K562 (cell line): ENCODE results near the gene PUS3. TPM values are rescaled to one million over a fixed set of nuclear protein-coding genes. Genes with fewer than 3 reads are reported as not detected.

Experiments used
- ATAC-seq: fragments of 200-7000 bp; cut with Tn5 transposase; 3 replicates; pipeline ENCODE4 v1.9.1; 2020; ENCODE audit warnings: moderate library complexity
- BruUV-seq: library from RNA; stranded (reverse); fragments of 400-500 nt; replicated peaks from 2 replicates; lab custom pipeline; 2021; lab: Mats Ljungman, UMichigan
- CTCF ChIA-PET: fragments of 300-600 bp; formaldehyde crosslinking; extraction: SDS; loops from one replicate; lab custom pipeline; 2021; ENCODE audit warnings: low intra/inter-chr PET ratio; lab: Yijun Ruan, JAX
- POLR2A ChIA-PET: fragments of 300-600, 350-650 bp; sonication (Branson Sonifier 250); formaldehyde crosslinking; extraction: SDS; loops from one replicate; lab custom pipeline; 2021; ENCODE audit warnings: antibody characterized with exemption, inconsistent platforms; lab: Yijun Ruan, JAX
- DNase-seq, 4 experiments: peaks; one replicate each; pipeline versions ENCODE4 v3.0.0 to v3.0.0-alpha.2; 2011 to 2018; ENCODE audit warnings: low spot score in 3 of 4, mixed read lengths in 3 of 4; ENCODE audit errors: extremely low read depth in 1 of 4
- FAIRE-seq: peaks from 2 replicates; lab custom pipeline; 2011; peaks lifted over from hg19 to GRCh38; lab: Jason Lieb, UNC
- H2AFZ ChIP-seq: 2 replicates; pipeline ENCODE4 v1.6.0; 2011; ENCODE audit warnings: low read depth, low read length, control low read depth, inconsistent platforms
- H3K27ac ChIP-seq: fragments of 200-600 bp; 3 replicates; pipeline ENCODE4 v1.8.0; 2011; ENCODE audit warnings: low read depth, mild to moderate bottlenecking, control low read depth, inconsistent platforms, low read length, moderate library complexity, mixed read lengths; ENCODE audit errors: extremely low read depth
- H3K27me3 ChIP-seq, 2 experiments: fragments of 300-600 bp in 1 of 2; 2 replicates in 1 of 2; 3 replicates in 1 of 2; pipeline versions ENCODE4 v1.6.0 to v1.8.0; 2011; ENCODE audit warnings: inconsistent platforms in 2 of 2, low read length in 2 of 2, mild to moderate bottlenecking in 1 of 2, mixed read lengths in 1 of 2, moderate library complexity in 1 of 2; ENCODE audit not compliant: control insufficient read depth in 2 of 2, insufficient read depth in 2 of 2
- H3K36me3 ChIP-seq: fragments of 300-600 bp; 3 replicates; pipeline ENCODE4 v1.8.0; 2011; ENCODE audit warnings: mild to moderate bottlenecking, low read length, inconsistent platforms; ENCODE audit not compliant: control insufficient read depth, insufficient read depth
- H3K4me1 ChIP-seq, 2 experiments: fragments of 200-600 bp in 1 of 2; replicated peaks in 1 of 2; 2 replicates in 1 of 2; 3 replicates in 1 of 2; pipeline versions ENCODE4 v1.5.1 to v1.8.0; 2011; ENCODE audit warnings: inconsistent platforms in 2 of 2, low read length in 2 of 2, mild to moderate bottlenecking in 1 of 2, mixed read lengths in 1 of 2, moderate library complexity in 1 of 2; ENCODE audit not compliant: control insufficient read depth in 2 of 2, insufficient read depth in 2 of 2
- H3K4me2 ChIP-seq: 2 replicates; pipeline ENCODE4 v1.6.1; 2011; ENCODE audit warnings: low read length, control low read depth, inconsistent platforms, mixed read lengths; ENCODE audit not compliant: insufficient read depth
- H3K4me3 ChIP-seq: fragments of 200-600 bp; sonication (generic), shearing (Covaris generic); 2 replicates; pipeline ENCODE4 v1.5.1; 2016; ENCODE audit warnings: control low read depth, inconsistent platforms
- H3K79me2 ChIP-seq: fragments of 200-600 bp; 3 replicates; pipeline ENCODE4 v1.8.0; 2011; ENCODE audit warnings: low read length, inconsistent platforms; ENCODE audit not compliant: control insufficient read depth, insufficient read depth
- H3K9ac ChIP-seq, 2 experiments: 2 replicates each; pipeline versions ENCODE4 v1.6.0 to v1.6.1; 2011; ENCODE audit warnings: low read depth in 2 of 2, low read length in 2 of 2, control low read depth in 1 of 2, inconsistent platforms in 1 of 2, mild to moderate bottlenecking in 1 of 2, mixed read lengths in 1 of 2; ENCODE audit not compliant: insufficient read depth in 1 of 2
- H3K9me1 ChIP-seq: one replicate; pipeline ENCODE4 v1.6.0; 2011; ENCODE audit warnings: inconsistent platforms, mild to moderate bottlenecking, low read length, moderate library complexity; ENCODE audit not compliant: control insufficient read depth, insufficient read depth
- H3K9me3 ChIP-seq: replicated peaks from 2 replicates; pipeline ENCODE4 v1.5.1; 2011; ENCODE audit warnings: low read depth, low read length, inconsistent platforms; ENCODE audit not compliant: control insufficient read depth, insufficient read depth
- H4K20me1 ChIP-seq: replicated peaks from 2 replicates; pipeline ENCODE4 v1.6.1; 2011; ENCODE audit warnings: low read length, inconsistent platforms, mixed read lengths; ENCODE audit not compliant: control insufficient read depth, insufficient read depth
- CCAR2 ChIP-seq: fragments of 200-400 bp; formaldehyde crosslinking; IDR thresholded peaks from 2 replicates; pipeline ENCODE4 v1.6.1; 2017; ENCODE audit warnings: mild to moderate bottlenecking, low read depth, low read length
- CTCF ChIP-seq, 3 experiments: IDR thresholded peaks in 2 of 3; conservative IDR thresholded peaks in 1 of 3; 2 replicates each; pipeline ENCODE4 v1.5.1; 2011 to 2012; ENCODE audit warnings: low read length in 3 of 3, mild to moderate bottlenecking in 3 of 3, control low read depth in 2 of 3, improper control_type of control experiment in 1 of 3, inconsistent platforms in 1 of 3, low read depth in 1 of 3, mixed read lengths in 1 of 3, moderate library complexity in 1 of 3; ENCODE audit not compliant: insufficient read depth in 2 of 3
- WGBS: fragments of 100-300 bp; shearing (Covaris generic); methylation state at CpG from one replicate; pipeline ENCODE4 v1.1.6; 2016; ENCODE audit warnings: low coverage, mixed read lengths; ENCODE audit not compliant: insufficient coverage; ENCODE audit errors: missing lambda C conversion rate; 5-methylcytosine and 5-hydroxymethylcytosine counted together
- in situ Hi-C: fragments of 300-500 bp; cut with MboI; formaldehyde crosslinking; loops from 4 replicates; pipeline ENCODE4 v1.15.0; 2018; ENCODE audit warnings: inconsistent platforms, mixed read lengths
- intact Hi-C: fragments of 100-400 bp; cut with micrococcal nuclease; formaldehyde crosslinking; loops from 2 replicates; pipeline ENCODE4 v1.14.2; 2022
- polyA plus RNA-seq, 8 experiments: library from polyadenylated mRNA; depleted of rRNA in 4 of 8; stranded (reverse) in 5 of 8; unstranded in 3 of 8; fragments of >200 nt; fragmentation: Nextera tagmentation in 2 of 8; fragmentation: Illumina TruSeq in 1 of 8; extraction: Ambion mirVana in 2 of 8; extraction: Trizol in 1 of 8; gene quantifications; 2 replicates each; pipeline versions ENCODE4 v1.2.1 to v1.2.3, GENCODE V29; 2011 to 2014; ENCODE audit warnings: inconsistent platforms in 1 of 8, missing spikeins in 1 of 8
- total RNA-seq, 7 experiments: library from RNA; depleted of rRNA in 6 of 7; stranded (reverse); fragments of >200 nt in 6 of 7; fragmentation: Illumina TruSeq in 2 of 7; extraction: Trizol in 2 of 7; gene quantifications; 2 replicates each; pipeline versions ENCODE4 v1.2.1 to v1.2.3, GENCODE V29; 2011 to 2021; ENCODE audit warnings: low replicate concordance in 1 of 7

Gene PUS3
- total and polyA plus RNA-seq, 9 of the 15 experiments (the other 6 are each of a cell fraction or from before 2014, with no cell fraction given) = 16.5 to 49.2 (median 35.9) TPM

DNA sequence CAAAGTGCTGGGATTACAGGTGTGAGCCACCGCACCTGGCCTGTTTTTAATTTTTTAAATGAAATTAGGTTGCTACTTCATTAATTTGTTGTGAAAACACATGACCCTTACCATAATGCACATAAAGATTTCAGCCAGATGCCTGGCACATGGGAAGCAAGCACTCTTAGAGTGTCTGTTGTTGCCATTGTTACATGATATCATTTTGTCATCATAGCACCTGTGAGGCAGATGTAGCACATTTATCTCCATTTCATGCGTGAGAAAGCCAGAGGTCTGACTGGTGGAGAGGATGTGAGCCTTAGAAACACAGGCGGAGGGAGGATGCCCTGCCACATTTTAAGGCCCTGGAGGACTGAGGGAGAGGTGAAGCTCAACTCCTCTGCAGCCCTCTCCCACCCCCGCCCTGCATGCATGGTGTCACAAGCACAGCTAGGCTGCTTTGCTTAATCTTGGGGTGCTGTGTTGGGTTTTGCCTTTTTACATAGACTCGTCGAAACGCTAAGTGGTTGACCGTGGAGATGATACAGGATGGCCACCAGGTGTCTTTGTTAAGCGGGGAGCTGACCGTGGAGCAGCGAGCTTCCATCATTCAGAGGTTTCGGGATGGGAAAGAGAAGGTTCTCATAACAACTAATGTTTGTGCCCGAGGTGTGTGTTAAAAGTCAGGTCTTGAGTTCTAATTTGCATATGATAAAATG, 15.3 kb upstream of the PUS3 start:
- Histone ChIP-seq H3K27ac (no peak overlapping the region), H3K9me1 (no peaks in the 10 kb centered on the region), H3K36me3 (no peaks in the 10 kb centered on the region), H3K27me3 (peaks cover 55 to 58% of the 10 kb centered on the region in 2 experiments), H3K9me3 (no peaks in the 10 kb centered on the region), H2AFZ (no peak overlapping the region), H3K4me3 (no peak overlapping the region), H3K9ac (no peak overlapping the region), H3K4me2 (no peak overlapping the region), H3K79me2 (no peaks in the 10 kb centered on the region), H4K20me1 (no peaks in the 10 kb centered on the region; the same call in 1 of the 2 replicates), H3K4me1 (no peaks in the 10 kb centered on the region)
- intact Hi-C loops (no loop called here), in situ Hi-C loops (no loop called here)
- POLR2A ChIA-PET = interaction anchor here (1.5 kb wide), 2 partner anchors 14 to 16 kb away, joined by 7 to 9 read pairs; partner anchors contain the start of gene PUS3
- CTCF ChIA-PET = no interaction called here
- 2% methylated on average over 13 of the region's 13 CpGs for WGBS
- ATAC-seq (no peak; the same call in 2 of the 3 replicates), FAIRE-seq (no peak), DNase-seq (no peak)
- BruUV-seq = no TSS peak
- TF ChIP-seq CCAR2 = no peak
- TF ChIP-seq CTCF (IDR thresholded peaks at IDR 0.05 in 2 of 3, conservative IDR thresholded peaks at IDR 0.05 in 1 of 3; ENCODE audit: insufficient read depth in 2 of 3, low read depth in 1 of 3, low read length in 3 of 3) = peak in 2 of 3 experiments; percentile 15 to 20; a peak in 1 of 6 replicates
